Activated T-helper 9 cell treated with anti-CD3 and anti-CD28 coated beads, Interleukin-2, amount 50 U/mL, for 16 hours (primary cell): ENCODE data around the gene RUNX3.

ENCODE experiments used
- DNase-seq: peaks from one replicate; pipeline ENCODE4 v3.0.0-alpha.2; 2020; ENCODE audit warnings: low read depth

The RUNX3 gene

DNA sequence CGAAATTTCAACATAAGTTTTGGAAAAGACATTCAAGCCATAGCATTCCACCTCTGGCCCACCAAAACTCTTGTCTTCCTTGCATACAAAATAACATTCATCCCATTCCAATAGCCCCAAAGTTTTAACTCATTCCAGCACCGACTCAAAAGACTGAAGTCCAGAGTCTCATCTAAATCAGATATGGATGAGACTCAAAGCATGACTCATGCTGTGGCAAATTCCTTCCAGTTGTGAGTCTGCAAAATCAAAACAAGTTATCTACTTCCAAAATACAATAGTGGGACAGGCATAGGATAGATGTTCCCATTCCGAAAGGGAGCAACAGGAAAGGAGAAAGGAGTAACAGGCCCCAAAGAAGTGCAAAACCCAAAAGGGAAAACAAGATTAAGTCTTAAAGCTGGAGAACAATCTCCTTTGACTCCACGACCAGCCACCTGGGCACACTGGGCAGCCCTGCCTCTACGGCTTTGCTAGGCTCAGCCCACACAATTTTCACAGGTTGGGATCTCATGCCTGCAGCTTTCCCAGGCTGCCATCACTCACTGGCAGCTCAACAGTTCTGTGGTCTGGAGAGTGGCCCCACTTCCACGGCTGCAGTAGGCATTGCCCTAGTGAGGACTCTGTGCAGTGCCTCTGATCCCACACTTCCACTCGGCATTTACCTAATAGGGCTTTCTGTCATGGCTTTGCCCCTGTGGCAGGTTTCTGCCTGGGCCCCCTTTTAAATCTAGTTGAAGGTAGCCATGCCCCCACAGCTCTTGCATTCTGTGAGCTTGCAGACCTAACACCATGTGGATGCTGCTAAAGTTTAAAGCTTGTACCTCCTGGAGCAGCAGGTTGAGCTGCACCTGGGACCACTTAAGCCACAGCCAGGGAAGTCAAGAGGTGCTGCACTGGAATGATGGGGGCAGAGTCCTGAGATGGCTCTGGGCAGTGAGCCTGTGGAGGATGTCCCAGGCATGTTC, 51.0 kb downstream of the RUNX3 start:
- DNase-seq = no peak

DNA sequence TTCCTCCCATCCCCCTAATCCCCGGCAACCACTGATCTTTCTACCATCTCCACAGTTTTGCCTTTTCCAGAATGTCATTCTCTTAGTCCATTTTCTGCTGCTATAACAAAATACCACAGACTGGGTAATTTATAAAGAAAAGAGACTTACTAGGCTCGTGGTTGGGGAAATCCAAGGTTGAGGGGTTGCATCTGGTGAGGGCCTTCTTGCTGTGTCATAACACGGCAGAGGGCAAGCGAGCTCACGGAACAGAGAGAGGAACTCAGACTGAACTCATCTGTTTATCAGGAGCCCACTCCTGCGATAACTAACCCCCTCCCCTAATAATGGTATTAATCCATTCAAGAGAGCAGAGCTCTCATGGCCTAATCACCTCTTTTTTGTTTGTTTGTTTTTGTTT, 52.0 kb downstream of the RUNX3 start:
- DNase-seq = no peak

DNA sequence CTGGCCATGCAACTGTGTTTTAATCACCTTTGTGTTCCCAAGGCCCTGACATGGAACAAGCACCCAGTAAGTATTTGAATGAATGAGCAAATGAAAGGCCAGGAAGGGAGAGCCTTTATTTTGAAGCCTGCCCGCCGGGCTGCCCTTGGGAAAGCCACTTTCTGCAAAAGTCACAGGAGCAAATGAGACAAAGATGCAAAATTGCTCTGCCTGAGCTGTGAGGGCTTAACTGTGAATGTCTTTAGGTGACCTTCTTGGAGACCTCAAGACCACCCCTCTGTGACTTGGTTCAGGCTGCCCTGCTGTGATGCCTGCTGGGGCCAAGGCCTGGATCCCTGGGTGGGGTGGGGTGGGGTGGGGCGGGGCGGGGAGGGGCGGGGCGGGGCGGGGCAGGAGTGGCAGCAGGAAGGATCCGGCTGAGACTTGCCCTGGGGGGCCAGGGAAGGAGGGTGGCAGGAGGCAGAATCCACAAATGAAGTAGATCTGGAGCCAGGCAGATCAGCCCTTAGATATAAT, 54.0 kb downstream of the RUNX3 start:
- DNase-seq = no peak

DNA sequence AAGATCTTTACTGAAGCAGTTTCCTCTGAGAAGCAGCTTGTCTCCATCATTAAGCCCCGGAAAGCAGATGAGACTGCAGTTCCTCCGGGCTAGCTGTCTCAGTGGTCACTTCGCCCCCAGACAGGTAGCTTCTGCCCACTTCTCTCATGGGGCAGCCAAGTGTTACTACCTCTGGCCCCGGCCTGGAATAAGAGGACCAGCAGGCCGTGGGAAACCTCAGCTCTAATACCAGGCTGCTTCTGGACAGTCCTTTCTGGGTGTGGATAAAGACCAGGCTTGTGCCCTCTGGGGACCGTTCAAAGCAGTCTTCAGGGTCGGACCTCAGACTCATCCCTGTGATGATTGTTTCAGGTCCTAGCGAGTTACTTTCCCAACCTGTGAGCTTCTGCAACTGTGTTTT, 54.8 kb downstream of the RUNX3 start:
- DNase-seq = no peak

DNA sequence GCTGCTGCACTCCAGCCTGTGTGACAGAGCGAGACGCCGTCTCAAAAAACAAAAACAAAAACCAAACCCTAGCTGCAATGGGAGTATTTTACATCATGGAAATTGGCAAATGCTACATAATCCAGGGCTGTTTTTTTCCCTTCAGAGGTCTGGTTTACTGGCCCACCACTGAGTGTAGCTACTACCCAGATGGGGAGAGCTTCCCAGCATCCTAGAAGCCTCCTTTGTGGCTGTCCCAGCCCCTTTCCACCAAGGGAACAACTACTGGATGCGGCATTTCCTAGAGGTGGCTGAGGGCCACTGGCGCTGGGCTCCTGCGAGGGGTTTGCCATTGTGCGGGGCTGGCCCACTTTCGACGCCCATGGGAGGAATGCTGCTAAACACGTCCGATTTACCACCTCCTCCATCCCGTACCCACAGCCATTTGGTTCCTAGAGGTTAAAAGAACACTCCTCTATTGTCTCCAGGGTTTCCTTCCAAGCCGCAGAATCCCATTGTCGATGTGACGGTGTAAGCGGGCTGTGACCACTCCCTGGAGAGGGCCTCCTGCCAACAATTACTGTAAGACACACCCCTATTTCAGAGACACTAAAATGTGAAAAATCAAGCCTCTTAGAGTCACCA, 55.4 kb downstream of the RUNX3 start:
- DNase-seq = no peak

DNA sequence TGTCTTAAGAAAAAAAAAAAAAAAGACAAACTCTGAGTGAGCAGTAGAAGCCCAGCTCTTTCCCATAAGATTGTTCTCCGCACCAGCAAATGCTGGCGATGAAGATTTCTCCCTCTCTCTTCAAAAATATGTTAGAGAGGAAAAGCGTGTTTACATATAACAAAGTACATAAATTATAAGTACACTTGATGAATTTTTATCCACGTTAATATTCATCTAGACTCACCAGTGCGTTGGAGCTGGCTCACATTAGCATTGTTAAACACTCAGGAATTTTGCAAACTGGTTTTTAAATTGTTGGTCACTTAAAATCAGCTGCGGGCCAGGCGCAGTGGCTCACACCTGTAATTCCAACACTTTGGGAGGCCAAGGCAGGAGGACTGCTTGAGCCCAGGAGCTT, 56.0 kb downstream of the RUNX3 start:
- no peak for DNase-seq

DNA sequence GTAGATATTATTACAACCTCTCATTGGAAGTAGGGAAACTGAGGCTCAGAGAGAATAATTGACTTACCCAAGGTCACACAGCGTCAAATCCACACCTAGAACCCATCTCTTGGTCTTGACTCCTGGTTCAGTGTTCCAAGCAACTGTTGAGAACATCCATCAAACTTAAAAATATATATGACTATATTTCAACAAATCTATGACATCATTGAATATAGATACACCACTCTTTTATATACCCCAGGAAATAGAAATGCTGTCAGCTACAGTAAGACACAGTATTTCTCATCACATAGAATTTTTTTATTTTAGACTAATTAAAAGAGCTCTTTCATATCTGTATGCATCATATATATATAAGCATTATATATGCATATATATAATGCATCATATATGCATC, 56.9 kb downstream of the RUNX3 start:
- DNase-seq = no peak

DNA sequence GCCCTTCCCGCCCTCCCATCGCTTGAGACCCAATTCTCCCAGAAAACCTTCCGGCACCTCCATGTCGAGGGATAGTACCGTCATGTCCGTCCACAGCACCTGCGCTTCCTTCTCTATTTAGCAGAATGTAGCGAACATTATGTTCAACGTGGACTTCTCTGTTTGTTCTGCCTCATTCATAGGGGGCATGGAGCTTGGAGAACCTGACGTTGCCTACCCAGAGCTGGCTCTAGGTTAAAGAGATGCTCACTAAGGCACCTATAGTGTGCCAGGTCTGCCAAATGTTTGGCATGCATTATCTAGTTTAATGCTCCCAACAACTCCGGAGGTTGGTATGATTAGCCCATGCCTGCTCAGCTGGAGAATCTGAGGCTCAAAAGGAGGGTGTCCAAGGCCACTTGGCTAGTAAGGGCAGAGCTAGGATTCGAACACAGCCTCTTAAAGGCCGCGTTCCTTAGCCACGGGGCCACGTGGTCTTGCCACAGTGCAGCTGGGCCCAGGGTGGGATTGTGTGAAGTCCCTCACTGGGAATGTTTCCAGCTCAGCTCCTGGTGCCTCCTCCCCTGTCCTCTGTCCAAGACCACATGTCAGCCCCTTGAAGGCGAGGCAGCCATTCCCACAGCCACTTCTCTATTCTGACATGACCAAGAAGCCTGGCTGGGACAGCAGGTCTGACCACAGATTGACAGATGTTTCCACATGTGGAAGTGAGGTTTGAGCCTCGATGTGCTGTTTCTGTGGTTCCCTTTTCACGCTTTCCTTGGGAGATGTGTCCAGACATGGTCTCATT, 57.8 kb downstream of the RUNX3 start:
- no peak for DNase-seq

DNA sequence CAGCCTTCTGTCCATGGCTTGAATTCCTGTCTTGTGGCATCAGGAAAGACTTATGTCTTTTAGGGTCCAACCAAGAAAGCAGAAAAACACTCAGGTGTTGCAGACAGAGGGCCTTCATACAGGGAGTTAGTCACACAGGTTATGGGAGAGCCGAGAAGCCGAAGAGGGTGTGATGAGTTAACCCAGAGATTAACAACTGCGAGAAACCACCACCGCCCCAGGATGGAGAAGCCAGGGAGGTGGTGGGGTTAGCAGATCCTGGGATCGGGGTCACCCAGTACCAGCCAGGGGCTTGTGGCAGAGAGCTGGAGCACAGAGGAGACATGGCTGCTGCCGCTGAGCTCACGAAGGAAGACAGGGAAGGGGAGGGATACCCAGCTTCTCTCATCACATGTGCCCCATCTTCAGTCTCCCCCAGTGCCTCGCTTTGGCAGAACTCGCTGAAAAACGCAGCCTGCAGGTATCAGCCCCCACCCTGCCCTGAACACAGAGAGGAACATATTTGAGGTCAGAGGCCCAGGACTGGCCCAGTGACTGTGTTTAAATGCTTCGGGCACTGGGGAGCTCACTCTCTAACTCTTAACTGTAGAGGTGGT, 58.7 kb downstream of the RUNX3 start:
- no peak for DNase-seq

DNA sequence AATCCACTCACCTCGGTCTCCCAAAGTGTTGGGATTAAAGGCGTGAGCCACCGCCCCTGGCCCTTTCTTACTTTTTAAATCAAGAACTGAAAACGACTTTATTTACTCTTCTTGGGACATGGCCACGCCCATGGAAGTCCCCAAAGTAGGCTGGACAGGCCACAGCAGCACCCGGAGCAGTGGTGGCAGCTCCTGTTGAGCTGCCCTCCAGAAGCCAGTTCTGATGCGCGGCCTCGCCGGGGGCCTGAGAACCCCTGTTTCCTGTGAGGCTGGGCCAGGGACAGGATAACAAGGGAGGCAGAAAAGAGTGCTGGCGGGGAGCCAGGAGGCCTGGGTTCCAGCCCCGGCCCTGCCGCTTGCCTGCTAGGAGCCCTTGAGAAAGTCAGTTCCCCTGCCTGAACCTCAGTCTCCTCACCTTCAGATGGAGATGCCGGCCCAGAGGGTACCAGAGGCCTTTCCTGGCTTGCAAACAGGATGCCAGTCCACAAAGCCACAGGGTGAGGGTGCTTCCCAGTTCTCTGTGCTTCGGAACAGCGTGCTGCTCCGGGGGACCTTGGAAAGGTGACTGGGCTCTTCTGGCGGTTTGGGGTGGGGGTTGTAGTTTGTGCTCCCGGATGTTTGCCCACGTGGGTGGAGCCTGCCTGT, 59.4 kb downstream of the RUNX3 start:
- DNase-seq = no peak

DNA sequence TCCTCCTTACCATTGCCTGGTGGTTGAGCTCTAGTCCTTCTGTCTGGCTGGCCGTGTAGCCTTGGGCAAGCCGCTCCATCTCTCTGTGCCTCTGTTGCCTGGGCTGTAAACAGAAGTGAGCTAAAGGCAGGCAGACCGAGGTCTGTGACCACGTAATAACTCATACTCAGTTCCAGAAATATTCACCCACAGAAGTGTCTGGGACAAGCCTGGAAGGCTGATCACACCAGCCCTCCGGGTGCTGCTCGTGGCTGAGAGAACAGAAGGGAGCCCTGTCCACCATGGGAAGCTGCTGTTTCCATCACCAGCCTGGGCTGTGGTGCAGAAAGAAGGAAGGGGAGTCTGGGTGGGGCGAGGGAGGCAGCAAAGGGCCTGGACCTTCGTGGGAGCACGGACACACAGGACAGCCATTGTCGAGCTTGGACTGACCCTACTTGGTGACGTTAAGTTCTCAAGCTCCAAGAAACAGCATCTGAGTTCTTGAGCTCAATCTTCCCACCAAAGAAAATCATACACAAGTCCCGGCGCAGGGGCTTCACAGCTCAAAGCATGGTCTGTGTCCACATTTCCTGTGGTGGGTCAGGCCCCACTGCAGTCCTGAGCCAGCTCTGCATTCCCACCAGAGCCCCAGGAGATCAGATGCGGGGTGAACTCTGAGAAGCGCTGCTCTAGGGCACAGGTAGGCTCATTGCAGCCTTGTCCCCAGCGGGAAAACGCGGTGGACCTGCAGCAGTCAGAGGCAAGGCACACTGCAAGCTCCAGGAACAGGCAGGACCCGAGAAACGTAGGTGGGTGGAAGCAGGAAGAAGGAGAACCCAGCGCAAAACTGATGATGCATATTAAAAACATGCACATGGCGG, 61.8 kb downstream of the RUNX3 start:
- no peak for DNase-seq

DNA sequence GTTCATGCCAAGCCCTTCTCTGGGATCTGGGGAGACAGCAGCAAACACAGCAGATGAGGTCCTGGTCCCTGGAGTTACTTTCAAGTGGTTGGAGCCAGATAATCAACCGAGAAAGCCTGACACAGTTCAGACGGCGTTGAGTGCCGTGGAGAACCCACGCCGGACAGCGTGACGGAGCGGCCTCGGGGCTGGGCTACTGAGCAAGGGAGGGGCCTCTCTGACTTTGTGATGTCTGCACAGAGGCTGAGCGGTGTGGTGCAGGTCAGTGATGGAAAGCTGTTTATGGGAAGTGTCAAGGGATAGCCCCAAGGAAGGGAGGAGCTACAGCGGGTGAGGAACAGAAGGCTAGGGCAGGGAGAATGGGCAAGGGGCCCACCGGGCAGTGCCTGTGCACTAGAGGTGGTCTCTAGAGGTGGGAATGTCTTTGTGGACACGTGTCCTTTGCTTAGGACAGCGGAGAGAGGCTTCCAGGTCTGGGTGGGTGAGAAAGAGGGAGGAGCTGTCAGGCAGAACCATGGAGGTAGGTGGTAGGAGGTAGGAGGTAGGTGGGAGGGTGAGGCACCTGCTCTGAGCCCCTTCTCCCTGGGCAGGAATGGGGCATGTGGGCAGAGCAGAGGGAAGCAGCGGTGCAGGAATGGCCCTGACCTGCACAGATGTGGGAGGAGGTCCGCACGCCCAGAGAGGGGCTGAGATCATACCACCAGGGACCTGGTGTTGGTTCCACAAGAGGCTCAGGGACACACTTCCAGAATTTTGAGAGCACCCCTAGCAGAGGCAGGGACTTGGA, 62.8 kb downstream of the RUNX3 start:
- no peak for DNase-seq

DNA sequence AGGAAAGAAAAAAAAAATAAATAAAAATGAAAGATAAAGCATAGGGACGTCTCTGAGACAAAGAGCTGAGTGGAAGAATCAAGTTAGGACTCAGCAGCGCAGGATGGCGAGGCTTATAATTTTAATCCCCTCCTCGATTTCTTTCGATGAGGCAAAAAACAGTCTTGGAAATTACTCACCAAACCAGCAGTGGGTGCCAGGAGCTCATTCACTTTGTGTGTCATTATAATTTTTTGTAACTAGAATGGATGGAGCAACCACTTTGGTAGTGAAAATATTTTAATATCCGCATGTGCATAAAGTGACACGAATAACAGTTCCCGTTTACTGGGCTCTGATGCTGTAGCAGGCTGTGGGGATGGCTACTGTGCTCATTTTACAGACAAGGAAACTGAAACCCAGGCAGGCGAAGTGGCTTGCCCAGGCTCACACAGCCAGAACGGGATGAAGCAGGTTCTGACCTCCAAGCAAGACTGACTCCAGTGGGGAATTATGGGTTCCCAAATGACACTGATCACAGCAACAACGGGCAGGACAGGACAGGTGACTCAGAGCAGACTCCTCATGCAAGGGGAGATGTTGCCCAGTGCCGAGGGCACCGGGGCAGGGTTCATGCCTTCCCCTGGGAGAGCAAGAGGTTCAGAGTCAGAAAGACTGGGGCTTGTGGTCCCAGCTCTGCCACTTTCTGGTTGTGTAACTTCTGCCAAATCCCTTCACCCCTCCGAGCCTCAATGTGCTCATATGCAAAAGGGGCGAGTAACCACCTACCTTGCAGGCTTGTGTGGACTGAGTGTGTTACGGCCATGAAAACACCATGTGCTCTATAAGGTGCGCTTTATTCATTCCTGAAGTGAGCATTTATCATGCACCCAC, 63.6 kb downstream of the RUNX3 start:
- no peak for DNase-seq

DNA sequence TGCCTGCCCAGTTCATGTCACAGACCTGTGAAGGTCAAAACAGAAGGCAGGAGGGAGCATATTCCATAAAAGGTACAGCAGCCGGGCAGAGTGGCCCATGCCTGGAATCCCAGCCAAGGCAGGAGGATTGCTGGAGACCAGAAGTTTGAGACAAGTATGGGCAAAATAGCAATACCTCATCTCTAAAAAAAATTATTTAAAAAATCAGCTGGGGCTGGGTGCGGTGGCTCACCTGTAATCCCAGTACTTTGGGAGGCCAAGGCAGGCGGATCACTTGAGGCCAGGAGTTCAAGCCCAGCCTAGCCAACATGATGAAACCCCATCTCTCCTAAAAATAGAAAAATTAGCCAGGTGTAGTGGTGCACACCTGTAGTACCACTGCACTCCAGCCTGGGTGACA, 64.5 kb downstream of the RUNX3 start:
- no peak for DNase-seq

DNA sequence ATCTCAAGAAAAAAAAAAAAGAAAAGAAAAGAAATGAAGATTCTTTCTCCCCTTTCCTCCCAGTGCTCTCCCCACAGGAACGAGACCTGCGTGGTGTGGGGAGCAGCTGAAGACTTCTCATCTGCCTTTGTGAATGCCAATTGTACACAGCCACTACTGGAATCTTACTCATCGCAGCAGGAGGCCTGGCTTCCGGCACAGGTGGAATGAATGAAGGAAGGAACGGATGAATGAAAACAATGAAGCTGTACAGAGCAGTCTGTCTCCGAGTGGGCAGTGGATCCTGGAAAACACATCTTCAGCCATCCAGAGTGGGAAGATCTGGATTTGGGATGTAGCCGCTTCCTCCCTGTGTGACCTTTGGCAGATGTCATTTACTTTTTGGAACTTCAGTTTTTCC, 64.9 kb downstream of the RUNX3 start:
- DNase-seq = no peak

DNA sequence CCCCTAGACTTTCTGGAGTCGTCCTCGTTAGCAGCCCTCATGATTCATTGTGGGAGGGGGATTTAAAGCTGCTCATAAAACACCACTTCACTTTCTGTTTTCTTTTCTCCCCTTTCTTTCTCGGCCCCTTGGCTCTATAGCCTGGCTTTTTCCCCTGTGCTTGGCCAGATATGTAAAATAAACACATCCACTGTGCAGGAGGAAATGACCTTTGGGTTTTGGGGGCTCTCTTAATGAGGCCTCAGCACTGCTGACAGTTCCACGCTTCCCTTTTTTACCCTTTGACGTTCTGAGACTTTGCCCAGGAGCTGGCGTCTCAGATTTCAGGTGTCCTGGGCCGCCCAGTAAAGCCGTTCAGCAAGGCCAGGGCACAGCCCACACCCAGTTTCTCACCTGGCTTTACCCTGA, 65.7 kb downstream of the RUNX3 start:
- DNase-seq = no peak

DNA sequence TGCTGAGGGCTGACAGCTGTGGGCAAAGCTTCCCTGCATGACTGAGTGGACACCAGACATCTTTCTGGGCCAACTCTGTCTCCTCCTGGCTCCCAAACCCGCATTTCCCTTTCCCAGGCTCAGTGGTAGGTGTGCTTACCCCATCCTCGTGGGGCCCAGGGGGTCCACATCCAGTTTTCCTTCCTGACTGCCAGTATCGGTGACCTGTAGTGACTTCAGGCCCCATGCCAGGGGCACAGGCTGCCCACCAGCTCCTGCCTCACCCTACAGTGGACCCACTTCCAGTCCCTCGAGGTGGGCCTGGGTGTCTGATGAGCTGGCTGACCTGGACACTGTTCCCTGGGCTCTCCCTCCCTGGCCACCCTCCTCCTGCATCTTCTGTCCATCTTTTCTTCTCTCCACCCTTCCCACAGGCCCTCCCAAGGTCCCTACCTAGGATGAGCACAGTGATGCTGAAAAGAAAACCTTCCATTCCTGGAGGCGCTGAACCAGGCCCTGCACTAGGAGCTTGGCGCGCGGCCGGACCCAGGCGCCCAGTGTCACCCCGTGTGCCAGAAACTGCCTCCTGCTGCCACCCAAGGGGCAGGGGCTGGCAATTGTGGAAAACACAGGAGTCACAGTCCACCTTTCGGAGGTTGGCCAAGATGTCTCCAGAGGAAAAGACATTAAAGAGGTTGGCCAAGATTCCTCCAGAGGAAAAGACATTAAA, 67.1 kb downstream of the RUNX3 start:
- DNase-seq = no peak
